Karpas-422 (cell line): ENCODE data around the gene DEPDC1. TPM values are rescaled to one million over a fixed set of nuclear protein-coding genes. Genes with fewer than 3 reads are reported as not detected.

Experiments
- DNase-seq: peaks from one replicate; pipeline ENCODE4 v3.0.0-alpha.2; 2015
- H2AFZ ChIP-seq: fragments of 200-600 bp; sonication (generic); 2 replicates; pipeline ENCODE4 v1.6.1; 2014; ENCODE audit warnings: antibody characterized with exemption, low read length, mixed read lengths
- H3K27ac ChIP-seq: fragments of 200-600 bp; sonication (generic); 2 replicates; pipeline ENCODE4 v1.5.1; 2014; ENCODE audit warnings: mild to moderate bottlenecking, low read length, moderate library complexity
- H3K27me3 ChIP-seq: fragments of 200-600 bp; sonication (generic); 2 replicates; pipeline ENCODE4 v1.6.1; 2014; ENCODE audit warnings: low read length, mixed read lengths
- H3K36me3 ChIP-seq: fragments of 200-600 bp; sonication (generic); 2 replicates; pipeline ENCODE4 v1.6.1; 2014; ENCODE audit warnings: low read length, mixed read lengths; ENCODE audit not compliant: insufficient read depth
- H3K4me1 ChIP-seq: fragments of 200-600 bp; sonication (generic); 2 replicates; pipeline ENCODE4 v1.6.1; 2014; ENCODE audit warnings: mild to moderate bottlenecking, low read length, mixed read lengths
- H3K4me2 ChIP-seq: fragments of 200-600 bp; sonication (generic); 2 replicates; pipeline ENCODE4 v1.6.1; 2014; ENCODE audit warnings: low read length, low read depth, mild to moderate bottlenecking; ENCODE audit not compliant: poor library complexity, severe bottlenecking
- H3K4me3 ChIP-seq: fragments of 200-600 bp; sonication (generic); 2 replicates; pipeline ENCODE4 v1.5.1; 2014; ENCODE audit warnings: mild to moderate bottlenecking, antibody characterized with exemption, low read length, mixed read lengths
- H3K79me2 ChIP-seq: fragments of 200-600 bp; sonication (generic); 2 replicates; pipeline ENCODE4 v1.6.1; 2014; ENCODE audit warnings: mild to moderate bottlenecking, low read length, mixed read lengths
- H3K9ac ChIP-seq: fragments of 200-600 bp; sonication (generic); 2 replicates; pipeline ENCODE4 v1.6.0; 2014; ENCODE audit warnings: low read length
- H3K9me2 ChIP-seq: fragments of 200-600 bp; sonication (generic), shearing (Covaris generic); replicated peaks from 2 replicates; pipeline ENCODE4 v1.6.0; 2014; ENCODE audit warnings: mild to moderate bottlenecking, low read length, moderate library complexity; ENCODE audit not compliant: insufficient read depth
- H3K9me3 ChIP-seq: fragments of 300-700, 200-600 bp; sonication (generic); 2 replicates; pipeline ENCODE4 v1.6.1; 2014; ENCODE audit warnings: low read length, mixed read lengths
- H4K20me1 ChIP-seq: fragments of 200-600 bp; sonication (generic); 2 replicates; pipeline ENCODE4 v1.6.1; 2014; ENCODE audit warnings: mild to moderate bottlenecking, antibody characterized with exemption, low read length, low read depth; ENCODE audit not compliant: insufficient read depth
- small RNA-seq: library from RNA; depleted of rRNA; stranded (forward); fragments of <200 nt; gene quantifications from one replicate; pipeline ENCODE3, GENCODE V24; 2014
- total RNA-seq: library from RNA; depleted of rRNA; stranded (reverse); fragments of >200 nt; shearing (Covaris generic); gene quantifications from 2 replicates; pipeline ENCODE4 v1.2.3, GENCODE V29; 2014; ENCODE audit warnings: low replicate concordance; rRNA removed

The DEPDC1 gene
- total RNA-seq, 1 experiment from 2014 or later, result 36.6 TPM

GRCh38 chr1:68429233-68429808, 67.6 kb downstream of the DEPDC1 start:
- Histone ChIP-seq H3K4me1 (no peaks in the 10 kb centered on the region), H3K9ac (no peak overlapping the region), H3K27me3 (no peaks in the 10 kb centered on the region), H3K9me2 (no peaks in the 10 kb centered on the region), H3K4me2 (no peak overlapping the region), H2AFZ (no peak overlapping the region), H3K4me3 (no peak overlapping the region), H3K36me3 (no peaks in the 10 kb centered on the region), H3K27ac (no peak overlapping the region), H4K20me1 (no peaks in the 10 kb centered on the region), H3K9me3 (no peaks in the 10 kb centered on the region), H3K79me2 (no peaks in the 10 kb centered on the region)
- DNase-seq, result no peak

GRCh38 chr1:68426594-68426993, 70.3 kb downstream of the DEPDC1 start:
- no peak overlapping the region for H3K4me2 ChIP-seq
- H3K27ac ChIP-seq, result no peak overlapping the region
- H3K27me3 ChIP-seq, result no peaks in the 10 kb centered on the region
- H3K4me3 ChIP-seq, result no peak overlapping the region
- no peaks in the 10 kb centered on the region for H3K9me2 ChIP-seq
- H3K79me2 ChIP-seq, result no peaks in the 10 kb centered on the region
- no peaks in the 10 kb centered on the region for H4K20me1 ChIP-seq
- H3K9me3 ChIP-seq, result no peaks in the 10 kb centered on the region
- H3K9ac ChIP-seq, result no peak overlapping the region
- DNase-seq, result no peak
- H3K4me1 ChIP-seq, result no peaks in the 10 kb centered on the region
- H2AFZ ChIP-seq, result no peak overlapping the region
- H3K36me3 ChIP-seq, result no peaks in the 10 kb centered on the region

Small RNAs within 50 kb of the gene (small RNA-seq; reads per million reads assigned to genes)
- not detected for gene TXNP2

Other genes starting within 250 kb of the DEPDC1 start
- gene RPE65, start 47.1 kb downstream of the DEPDC1 start, total RNA-seq, result not detected in 2 replicates